ENCODE results near the gene LECT2.

The LECT2 gene

DNA sequence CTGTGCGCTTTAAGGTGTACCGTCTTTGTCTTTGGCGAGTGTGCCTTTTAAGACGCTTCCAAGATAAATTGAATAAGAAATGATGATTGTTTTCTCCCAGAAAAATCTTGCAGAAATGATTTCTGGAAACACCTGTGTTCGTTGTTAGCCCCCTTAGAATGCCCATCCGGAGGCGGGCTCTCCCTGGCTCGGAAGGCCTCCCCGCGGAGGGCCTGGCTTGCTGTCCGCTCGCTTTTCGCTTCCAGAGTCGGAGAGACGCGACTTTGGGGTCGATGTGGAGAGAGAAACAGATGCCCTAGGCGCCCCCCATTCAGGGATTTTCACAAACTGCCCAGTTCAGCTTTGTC lies 23.9 kb downstream of the LECT2 start:
- no peak for DNase-seq

DNA sequence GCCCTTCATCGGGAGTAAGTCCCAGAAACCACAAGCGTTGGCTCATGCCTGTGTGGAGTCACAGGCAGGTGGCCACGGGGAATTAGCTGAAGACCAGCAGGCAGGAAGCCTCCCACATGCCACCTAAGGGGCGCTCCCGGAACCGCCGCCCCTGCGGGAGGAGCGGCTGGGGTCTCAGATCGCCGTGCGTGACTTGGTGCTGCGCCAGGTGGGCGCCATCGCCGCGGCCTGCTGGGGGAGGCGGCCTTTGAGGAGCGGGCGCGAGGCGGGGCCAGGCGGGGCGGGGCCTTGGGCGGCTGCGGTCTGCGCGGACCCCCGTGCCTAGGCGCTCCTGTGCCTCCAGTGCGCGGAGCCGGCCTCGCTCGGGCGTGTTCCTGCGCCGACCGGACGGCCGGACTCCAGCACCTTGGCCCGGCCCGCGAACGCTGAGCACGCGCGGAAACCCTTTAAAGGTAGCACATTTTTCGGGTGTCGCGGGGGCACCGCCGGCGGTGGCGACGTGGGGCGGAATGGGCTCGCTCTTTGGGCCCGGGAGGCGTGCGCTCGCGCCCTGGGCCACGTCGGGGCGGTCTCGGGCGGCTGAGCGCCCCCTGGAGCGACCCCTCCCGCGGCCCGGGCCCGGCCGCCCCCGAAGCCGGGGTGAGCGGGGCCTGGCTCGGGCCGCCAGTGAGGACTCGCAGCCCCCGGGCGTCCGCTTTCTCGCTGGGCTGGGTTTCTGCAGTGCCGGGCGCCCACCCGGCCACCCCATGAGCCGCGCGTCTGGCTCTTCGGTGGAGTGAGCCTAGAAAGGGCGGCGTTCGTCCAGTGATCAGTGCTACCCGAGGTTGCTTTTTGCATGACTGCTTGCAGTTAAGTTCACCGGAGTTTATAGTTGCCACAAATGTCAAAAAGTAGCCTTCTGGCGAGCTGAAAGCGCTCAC lies 24.5 kb downstream of the LECT2 start:
- peak; percentile 31 for DNase-seq

DNA sequence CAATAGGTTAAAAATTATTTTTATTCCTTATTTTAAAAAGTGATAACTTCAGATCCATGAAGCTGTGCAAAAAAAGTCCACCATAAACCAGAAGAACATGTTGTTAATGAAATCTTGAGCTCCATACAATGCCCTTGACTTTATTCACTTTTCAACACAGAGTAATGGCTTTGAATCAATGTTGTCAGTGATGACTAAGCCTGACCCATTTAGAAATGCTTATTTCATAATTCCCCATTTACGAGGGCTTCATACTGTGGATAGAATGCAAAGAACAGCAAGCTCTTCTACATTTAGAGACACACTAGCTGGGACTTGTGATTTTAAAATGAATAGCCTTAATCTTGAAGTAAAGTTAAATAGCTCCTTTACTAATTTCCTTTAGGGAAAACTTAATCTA lies 33.4 kb downstream of the LECT2 start:
- DNase-seq = no peak

DNA sequence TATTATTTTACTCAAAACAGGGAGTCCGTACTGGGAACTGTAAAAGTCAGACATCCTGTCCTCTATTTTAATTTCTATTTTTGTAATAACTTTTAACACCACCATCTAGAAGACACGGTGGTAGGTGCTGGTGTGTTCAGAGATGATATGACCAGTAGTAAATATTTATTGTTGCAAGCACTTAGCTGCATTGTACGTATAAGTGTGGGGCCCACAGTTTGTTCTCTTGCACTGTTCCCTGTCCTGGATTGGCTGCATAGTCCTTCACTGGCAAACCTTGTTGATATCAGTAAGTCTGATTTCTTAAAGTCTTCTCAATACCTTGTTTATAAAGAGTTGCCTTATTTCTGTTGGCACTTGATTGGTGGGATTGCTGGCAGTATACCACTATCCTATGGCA lies 34.6 kb downstream of the LECT2 start:
- DNase-seq = no peak

DNA sequence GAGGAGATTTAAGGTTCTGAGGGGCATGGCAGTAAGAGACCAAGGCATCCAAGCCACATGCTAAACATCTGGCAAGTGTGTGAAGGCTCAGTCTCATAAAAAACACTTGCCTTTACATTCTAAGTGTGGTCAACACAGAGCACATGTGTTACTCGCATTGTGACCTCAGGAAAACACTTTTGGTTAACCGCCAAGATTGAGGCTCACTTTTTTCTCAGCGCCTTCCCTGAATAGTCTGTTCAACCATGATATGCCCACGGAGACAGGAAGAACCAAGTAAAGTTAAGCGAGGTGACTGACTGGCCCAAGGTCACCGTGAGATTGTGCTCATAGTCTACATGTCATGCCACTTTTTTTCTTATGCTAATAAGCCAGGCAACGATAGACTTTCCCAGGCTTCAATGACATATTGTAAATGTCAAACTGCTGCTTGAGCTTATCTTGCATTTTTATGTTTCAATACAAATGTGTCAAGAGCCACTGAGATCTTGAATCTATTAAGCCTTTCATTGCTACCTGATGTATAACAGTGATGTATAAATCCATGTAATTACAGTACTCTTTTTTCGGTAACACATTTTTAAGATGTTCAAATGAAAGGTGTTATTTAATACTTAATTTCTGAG lies 38.0 kb downstream of the LECT2 start:
- DNase-seq = no peak

DNA sequence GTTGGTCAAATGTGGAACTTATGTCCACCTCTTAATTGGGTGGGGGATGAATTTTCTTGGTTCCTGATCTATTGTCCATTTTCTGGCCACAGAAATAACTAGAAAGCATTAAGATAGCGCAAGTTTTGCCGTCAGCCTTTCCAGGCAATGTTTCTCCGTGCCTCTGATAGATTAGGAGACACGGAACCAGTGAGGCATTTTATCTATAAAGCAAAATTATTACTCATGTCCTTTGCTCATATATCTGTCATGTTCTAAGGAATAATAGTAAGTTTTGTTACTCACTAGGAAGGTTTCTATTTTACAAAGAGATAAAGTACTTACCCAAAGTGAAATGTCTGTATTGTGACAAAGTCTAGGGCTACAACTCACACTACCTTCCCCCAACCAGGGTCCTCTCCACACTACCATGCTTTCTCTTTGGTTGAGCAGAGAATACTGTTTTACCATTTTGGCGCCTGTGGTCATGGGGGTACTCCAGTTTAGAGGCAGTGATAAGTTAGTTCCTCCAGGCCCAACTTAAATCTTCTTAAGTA lies 39.2 kb downstream of the LECT2 start:
- DNase-seq = no peak

DNA sequence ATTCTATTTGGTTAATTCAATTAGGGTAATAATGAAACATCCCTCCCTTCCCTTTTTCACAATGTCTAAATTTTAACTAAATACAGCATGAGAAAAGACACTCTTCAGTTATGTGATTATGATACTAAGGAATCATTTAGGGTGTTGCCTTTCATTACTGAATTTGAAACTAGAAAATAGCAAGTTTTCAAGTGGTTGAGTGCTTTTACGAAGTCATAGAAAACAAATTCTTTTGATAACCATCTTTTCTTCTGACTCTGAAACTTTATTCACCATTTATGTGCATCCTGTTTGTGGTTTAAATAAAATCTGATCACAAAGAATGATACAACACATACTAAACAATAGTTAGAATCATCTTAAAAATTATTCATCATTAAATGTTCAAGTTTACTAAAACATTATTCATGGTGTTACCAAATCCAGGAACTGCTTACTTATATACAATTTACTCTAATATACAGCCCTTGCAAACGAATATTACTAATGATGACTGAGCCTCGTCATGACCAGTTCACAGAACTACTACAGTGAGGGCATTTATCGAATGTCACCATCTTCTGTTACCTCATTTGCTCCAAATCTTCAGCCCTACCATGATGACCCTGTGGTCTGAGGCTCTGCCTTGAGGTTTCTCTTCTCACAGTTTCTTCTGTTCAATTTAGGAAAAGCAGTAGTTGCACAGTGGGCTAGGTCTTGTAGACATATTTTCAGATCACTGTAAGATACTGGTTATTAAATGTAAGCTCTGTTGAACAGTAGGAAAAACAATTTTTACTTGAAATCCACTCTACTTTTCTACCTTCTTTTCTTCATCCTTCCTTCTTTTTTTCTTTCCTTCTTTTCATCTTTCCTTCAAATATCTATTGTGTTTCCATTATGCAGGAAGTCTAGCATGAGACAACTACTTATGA lies 40.8 kb downstream of the LECT2 start:
- no peak for DNase-seq

DNA sequence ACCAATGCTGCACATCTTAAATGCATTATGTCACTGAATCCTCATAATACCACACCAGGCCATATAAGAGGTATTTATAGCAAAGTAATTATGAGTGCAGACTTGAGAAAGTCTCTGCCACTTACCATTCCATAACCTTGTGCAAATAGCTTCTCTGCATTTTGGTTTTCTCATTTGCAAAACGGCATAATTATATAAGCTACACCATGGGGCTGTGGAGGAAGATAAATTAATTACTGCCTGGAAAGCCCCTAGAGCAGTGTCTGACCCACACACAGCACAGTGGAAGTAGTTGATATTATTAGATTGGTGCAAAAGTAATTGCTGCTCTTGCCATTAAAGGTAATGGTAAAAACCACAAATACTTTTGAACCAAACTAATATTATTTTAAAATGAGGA lies 49.6 kb downstream of the LECT2 start:
- no peak for DNase-seq

DNA sequence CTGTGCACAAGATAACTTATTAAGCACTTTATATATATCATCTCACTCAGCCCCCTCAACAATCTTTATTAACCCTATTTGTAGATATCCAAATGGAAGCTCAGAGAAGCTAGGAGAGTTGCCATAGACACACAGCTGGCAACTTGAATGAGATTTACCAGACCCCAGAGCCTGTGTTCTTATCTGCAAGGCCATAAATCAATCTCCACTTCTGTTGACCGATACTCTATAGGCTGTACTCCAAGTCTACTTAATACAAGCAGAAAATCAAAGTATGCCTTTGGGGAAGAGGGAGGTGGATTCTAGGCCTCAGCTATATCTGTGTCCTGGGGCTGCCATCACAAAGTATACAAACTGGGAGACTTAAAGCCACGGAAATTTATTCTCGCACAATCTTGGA lies 53.1 kb downstream of the LECT2 start:
- DNase-seq = no peak

DNA sequence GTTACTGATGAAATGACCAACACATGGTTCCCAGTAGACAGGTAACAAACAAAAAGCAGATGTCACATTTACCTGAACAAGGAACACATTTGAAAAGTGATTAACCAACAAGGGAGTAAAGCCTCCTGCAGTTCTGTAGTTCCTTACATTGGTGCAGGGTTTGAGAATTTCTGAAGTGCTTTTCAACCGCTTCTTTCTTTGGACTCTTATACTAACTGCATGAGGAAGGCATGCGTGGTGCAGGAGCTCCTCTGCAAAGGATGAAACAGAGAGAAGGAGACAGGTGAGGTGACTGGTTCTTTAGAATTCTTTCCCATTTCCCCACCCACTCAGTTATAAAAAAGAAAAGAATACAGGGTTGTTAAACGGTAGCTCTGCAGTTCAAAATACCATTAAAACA lies 54.5 kb downstream of the LECT2 start:
- DNase-seq = no peak

DNA sequence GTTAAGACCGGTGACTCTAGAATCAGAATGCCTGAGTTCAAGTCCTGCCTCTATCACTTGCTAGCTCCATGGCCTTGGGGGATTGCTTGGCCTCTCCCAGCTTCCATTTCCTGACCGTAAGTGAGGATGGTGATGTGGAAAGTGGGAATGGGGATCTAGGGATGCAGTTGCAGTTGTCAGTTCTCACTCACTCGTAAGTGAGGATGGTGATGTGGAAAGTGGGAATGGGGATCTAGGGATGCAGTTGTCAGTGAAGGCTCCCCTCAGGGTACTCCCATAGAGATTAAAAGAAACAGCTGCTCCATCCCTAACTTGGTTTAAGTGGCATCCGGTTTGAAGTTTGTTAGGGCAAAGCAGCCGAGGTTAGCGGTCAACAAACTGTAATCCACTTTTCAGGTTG lies 56.1 kb downstream of the LECT2 start:
- DNase-seq = no peak

Measured in NCI-H345 (cell line).